Cerebellar cortex (tissue), 1 donor: ENCODE measurements around the gene DNAJC17.

Experiments
- DNase-seq: peaks from one replicate; pipeline ENCODE4 v3.0.0-alpha.2; 2015; ENCODE audit warnings: low spot score

DNAJC17 gene

GRCh38 chr15:40829115-40829514 is 21.8 kb upstream of the DNAJC17 start:
- no peak for DNase-seq

DNA sequence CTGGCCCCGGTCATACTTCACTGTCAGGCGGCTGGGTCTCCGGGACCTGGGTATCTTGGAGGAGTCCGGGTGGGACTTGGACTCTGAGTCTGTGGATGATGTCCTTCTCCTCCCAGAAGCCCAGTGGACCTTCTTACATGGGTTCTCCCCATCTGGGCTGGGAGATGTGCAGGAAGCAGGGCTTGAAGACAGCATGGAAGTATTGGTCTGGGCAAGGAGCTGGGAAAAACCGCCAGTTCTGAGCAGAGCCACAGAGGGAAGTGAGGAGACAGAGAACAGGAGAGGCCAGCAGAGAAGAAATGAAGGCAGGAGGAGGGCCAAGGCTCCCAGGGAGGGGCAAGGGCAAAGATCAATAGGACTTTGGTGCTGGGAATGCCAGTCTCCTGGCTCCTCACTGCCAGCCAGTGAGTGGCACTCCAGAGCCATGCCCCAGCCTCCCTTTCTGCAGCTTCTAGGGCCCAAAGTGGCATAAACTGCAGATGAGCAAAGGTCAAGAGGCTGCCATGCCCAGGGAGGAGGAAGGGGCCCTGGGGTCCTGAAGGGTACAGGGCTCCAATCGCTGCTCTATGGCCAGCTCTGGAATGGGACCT is 21.3 kb upstream of the DNAJC17 start, which contains the start of gene PPP1R14D:
Gene PPP1R14D, minus strand, starts transcription at position 262 of the 590 bp plus-strand sequence. Its CDS starts 67 bp downstream, at position 195.
- no peak for DNase-seq

- DNase-seq: no peak
Measured at GRCh38 chr15:40826423-40827075, 19.3 kb upstream of the DNAJC17 start.

DNA sequence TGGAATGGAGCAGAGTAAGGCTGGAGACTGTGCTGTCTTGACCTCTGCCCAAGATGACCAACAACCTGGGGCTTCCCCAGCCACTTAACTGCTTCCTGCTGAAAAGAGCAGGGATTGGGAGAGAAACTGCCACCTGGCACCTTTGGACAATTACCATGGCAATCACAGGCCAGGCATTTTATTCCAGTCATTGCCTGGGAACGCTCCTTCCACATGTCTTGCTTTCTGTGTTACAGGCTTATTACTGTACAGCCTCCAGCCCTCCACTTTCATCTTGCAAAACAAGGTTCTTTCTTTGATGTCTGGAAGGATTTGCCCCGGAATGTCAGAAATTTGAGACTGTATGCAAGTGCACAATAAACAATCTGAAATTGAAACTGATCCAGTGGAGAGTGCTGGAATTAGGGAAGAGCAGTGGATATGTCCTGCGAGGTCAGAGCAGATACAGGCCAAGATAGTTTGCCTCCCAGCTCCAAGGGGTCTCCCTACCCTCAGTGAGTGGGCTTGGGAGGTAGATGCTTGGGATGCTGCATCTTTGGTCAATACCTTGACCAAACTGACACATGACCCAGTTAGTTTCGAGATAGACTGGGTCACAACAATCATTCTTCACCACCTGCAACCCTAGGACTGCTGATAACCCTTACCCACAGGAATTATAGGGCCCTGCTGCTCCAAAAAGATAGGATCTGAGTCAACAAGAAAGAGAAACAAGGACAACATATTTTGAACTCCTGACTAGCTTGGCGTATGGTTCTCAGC is 18.6 kb upstream of the DNAJC17 start:
- no peak for DNase-seq

DNA sequence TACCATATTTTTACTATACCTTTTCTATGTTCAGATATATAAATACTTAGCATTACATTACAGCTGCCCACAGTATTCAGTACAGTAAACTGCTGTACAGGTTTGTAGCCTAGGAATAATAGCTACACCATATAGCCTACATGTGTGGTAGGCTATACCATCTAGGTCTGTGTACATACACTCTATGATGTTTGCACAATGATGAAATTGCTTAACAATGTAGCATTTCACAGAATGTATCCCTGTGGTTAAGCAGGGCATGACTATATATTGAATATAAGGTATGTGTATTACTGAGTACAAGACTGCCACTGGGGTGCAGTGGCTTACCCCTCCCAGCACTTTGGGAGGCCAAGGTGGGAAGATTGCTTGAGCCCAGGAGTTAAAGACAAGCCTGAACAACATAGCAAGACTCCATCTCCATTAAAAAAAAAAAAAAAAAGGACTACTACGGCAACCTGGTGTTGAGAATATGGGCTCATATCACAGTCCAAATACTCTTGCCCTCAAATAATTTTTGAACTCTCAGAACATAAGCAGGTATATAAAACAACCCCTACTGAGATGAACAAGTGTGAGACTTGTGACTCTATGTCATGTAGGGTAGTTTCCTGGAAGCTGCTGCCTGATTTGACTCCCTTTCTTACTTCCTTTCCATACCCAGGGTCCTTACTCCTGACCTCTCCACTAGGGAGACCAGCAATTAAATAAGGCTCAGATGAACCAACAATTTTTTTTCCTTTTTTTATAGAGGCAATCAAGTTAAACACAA is 16.5 kb upstream of the DNAJC17 start:
- no peak for DNase-seq

- DNase-seq: no peak
Measured at GRCh38 chr15:40821195-40821594, 13.9 kb upstream of the DNAJC17 start.

DNA sequence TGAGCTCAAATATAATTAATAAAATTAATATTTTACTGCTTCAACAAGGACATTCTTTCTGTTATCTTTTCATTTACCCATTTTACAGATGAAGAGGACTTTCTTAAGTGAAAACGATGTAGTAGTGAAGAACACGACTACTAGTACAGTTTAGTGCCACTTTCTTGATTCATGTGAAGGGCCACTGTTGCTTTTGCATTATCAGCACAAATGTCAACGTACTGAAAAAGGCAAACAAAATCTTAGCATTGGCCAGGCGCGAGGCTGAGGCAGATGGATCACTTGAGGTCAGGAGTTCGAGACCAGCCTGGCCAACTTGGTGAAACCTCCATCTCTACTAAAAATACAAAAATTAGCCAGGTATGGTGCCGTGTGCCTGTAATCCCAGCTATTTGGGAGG is 11.8 kb upstream of the DNAJC17 start:
- DNase-seq: no peak

GRCh38 chr15:40815042-40815698 is 7.9 kb upstream of the DNAJC17 start:
- DNase-seq: peak; percentile 37

DNA sequence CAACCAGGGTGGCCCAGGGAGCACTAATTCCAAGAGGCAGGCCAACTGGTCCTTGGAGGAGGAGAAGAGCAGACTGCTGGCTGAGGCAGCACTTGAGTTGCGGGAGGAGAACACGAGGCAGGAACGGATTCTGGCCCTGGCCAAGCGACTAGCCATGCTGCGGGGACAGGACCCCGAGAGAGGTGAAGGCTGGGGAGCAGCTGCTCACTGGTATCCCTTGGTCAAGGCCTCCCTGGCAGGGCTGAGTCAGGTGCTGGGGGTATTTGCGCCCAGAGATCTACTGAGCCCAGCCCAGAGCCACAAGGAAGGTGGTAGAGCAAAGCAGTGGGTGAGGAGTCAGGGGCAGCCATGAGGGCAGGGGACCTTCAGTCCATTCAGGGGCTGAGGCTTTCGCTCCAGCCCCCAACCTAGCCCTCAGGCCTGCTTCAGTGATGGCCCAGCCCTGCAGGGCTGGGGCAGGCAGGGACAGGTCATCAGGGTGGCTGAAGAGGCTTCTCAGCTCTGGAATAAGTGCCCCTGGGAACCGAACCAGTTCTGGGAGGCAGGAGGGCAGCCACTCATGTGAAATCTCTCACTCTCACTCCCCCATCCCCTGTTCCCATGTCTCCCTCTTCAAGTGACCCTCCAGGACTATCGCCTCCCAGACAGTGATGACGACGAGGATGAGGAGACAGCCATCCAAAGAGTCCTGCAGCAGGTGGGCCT is 5.6 kb upstream of the DNAJC17 start:
- DNase-seq: no peak

DNA sequence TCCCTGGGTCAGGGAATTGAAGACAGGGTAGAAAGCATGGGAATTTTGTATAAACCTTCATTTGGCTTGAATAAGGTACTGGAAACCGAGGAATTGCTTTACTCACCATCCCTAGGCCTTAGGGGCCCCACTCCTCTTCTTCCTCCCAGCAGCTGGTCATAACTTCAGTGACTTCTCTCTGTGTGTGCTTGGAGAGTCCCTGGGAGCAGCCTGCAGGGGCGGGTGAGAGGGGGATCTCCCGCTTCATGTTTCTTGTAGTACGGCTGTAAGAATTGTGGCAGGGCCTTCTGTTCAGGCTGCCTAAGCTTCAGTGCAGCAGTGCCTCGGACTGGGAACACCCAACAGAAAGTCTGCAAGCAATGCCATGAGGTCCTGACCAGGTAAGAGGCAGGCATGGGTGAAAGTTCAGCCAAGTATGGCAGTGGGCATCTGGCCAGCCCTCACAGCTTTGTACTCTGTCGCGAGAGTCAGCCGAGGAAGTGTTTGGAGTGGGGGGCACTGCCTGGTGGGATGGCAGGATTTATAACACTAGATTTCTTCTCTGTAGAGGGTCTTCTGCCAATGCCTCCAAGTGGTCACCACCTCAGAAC is 1.7 kb upstream of the DNAJC17 start:
- DNase-seq: no peak

DNA sequence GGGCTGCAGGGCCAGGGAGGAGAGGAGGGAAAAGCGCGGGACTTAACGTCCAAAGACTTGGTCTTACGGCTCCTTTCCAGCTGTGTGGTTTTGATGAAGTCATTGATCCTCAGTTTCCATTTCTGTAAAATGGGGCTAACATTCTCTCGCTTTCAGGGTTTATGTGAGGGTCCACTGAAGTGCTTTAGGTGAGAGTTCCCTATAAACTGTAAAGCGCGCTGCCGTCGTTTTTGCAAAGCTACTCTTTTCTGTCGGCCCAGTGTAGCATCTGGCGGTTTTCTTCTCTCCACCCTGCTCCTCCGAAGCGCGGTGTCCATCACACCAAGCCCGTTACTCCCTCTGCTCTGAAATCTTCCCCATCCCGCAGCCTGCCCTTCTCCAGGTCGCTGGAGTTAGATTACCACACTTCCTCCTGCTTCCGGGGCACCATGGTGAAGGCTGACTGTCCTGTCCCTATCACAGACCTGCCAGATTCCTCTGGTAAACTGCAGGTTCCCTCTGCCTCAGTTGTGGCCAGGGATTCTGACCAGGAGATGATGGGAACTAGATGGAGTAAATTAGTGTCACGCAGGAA is 702 bp upstream of the DNAJC17 start:
- no peak for DNase-seq

- no peak for DNase-seq
Measured at GRCh38 chr15:40806672-40807027, 623 bp downstream of the DNAJC17 start.

DNA sequence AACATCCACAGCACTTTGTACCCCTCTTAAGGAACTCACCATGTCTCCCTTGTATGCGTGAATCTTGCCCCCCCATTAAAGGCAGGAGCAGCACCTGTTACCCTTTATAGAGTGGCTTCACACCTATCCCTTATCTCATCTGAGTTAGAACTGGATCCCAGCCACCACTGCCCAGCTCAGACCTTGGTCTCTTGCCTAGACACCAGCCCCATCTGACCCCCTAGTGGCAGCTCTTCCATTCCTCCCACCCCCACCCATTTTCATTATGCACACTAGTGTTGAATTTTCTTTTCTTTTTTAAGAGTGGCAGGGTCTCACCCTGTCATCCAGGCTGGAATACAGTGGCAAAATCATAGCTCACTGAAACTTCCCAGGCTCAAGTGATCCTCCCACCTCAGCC is 3.6 kb downstream of the DNAJC17 start:
- no peak for DNase-seq

- DNase-seq: no peak
Measured at GRCh38 chr15:40803076-40803475, 4.2 kb downstream of the DNAJC17 start.

DNA sequence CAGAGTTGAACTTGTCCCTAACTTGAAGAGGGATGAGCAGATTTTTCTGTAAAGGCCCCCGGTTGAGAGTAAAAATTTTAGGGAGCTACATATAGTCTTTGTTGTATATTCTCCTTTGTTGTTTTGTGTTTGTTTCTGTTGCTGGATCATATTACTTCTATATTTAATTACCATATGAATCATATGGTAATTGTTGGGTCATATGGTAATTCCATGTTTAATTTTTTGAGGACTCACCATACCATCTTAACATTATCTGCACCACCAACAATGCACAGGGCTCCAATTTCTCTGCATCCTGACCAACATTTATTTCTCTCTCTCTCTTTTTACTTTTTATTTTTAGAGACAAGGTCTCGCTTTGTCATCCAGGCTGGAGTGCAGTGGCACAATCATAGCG is 7.8 kb downstream of the DNAJC17 start:
- no peak for DNase-seq

DNA sequence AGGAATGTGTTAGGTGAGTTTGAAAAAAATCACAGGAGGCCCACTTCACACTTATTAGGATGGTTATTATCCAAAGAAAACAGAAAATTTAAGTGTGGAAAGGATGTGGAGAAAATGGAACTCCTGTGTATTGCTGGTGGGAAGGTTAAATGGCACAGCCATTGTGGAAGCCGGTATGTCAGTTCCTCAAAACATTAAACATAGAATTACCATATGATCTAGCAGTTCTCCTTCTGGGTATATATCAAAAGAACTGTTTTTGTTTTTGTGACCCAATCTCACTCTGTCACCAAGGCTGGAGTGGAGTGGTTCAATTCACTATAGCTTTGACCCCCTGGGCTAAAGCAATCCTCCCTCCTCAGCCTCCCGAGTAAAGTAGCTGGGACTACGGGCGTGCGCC is 10.8 kb downstream of the DNAJC17 start:
- DNase-seq: no peak

- DNase-seq: no peak
Measured at GRCh38 chr15:40796041-40796440, 11.2 kb downstream of the DNAJC17 start.

DNA sequence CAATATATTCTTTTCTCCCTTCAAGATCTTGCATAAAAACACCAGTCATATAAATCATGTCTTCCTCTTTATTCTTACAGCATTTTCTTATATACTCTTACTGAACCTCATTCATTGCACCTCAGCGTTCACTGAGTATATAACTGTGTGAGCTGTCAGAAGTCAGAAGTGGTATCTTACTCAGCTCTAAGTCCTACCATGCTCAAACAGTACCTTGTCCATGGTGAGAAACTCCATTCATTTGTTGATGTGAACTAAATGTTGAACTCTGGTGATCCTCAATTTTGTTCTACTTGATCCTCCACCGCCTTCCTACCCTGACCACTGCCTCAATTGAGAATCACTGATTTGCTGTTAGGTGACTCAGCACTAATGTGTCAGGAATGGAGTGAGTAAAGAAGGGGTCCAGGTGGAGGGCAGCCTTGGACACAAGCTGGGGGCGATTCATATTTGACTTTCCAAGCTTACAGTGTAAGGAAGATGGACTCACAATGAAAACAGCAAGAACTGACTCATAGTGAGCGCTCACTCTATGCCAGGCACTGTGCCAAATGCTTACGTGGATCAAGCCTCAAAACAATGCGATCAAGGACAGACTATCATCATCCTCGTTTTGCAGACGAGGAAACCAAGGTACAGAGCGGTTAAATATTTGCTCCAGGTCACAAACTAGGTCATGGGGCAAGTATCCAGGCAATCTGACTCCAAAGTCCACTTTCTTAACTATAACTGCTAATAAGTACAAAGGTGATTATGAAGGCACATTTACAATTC is 13.9 kb downstream of the DNAJC17 start:
- DNase-seq: no peak

DNA sequence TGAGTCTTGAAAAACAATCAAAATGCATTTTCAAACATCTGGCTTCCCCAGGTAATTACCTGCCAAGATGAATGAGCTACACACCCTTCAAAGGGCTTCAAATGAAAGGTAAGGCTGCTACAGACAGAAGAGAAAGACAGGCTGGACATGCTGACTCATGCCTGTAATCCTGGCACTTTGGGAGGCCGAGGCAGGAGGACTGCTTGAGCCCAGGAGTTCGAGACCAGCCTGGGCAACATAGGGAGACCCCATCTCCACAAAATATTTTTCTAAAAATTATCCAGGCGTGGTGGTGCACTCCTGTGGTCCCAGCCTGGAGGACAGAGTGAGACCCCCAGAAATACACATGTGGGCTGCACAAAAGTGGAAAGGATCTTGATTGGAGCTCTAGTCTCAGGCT is 14.9 kb downstream of the DNAJC17 start:
- DNase-seq: no peak

DNA sequence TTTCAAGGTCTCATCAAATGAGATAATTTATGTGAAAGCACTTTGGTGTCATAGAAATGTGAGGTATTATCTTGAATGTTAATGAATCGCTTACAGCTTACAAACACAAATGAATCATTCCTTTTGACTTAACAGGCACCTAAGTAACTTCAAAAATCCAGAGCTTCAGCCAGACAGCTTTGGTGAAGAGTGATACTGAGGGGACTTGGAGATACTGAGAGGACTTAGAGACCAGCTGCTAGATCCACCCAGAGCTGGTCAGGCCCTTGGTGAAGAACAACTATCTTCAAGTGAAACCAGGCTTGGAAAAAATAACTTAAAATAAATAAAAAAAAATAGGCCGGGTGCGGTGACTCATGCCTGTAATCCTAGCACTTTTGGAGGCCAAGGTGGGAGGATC is 16.6 kb downstream of the DNAJC17 start:
- DNase-seq: no peak
